NCI-H1417 (cell line): ENCODE measurements around the gene LDOC1.
"Not testable (repeated sequence)": the region's sequence is repeated elsewhere in the genome, so short reads cannot be mapped to it uniquely, and the experiment has no call there.

Experiments
- DNase-seq, 3 experiments: peaks; one replicate each; lab custom pipeline; 2025; lab: John Stamatoyannopoulos, UW

The LDOC1 gene

GRCh38 chrX:141176586-141177451, at the start of gene LDOC1:
Gene LDOC1 (minus strand): TSS chrX:141177129. CDS start chrX:141177021, 108 bp downstream.
- DNase-seq, result peak; percentile 4 to 93 (median 84)

- no peak for DNase-seq
Observed at GRCh38 chrX:141221611-141222010, 44.7 kb upstream of the LDOC1 start.

GRCh38 chrX:141220342-141221008, 43.5 kb upstream of the LDOC1 start:
- no peak for DNase-seq

GRCh38 chrX:141214196-141214595, 37.3 kb upstream of the LDOC1 start:
- no peak for DNase-seq

- no peak for DNase-seq
Observed at GRCh38 chrX:141201962-141202361, 25.0 kb upstream of the LDOC1 start.

GRCh38 chrX:141188573-141188972, 11.6 kb upstream of the LDOC1 start:
- DNase-seq, result not testable (repeated sequence)

GRCh38 chrX:141185366-141185765, 8.4 kb upstream of the LDOC1 start:
- DNase-seq, result no peak

- no peak for DNase-seq
Observed at GRCh38 chrX:141183000-141183399, 6.1 kb upstream of the LDOC1 start.

GRCh38 chrX:141180851-141181250, 3.9 kb upstream of the LDOC1 start:
- no peak for DNase-seq

GRCh38 chrX:141175786-141176185, 1.1 kb downstream of the LDOC1 start:
- peak in 1 of 3 experiments; percentile 57 for DNase-seq

- DNase-seq, result no peak
Observed at GRCh38 chrX:141164406-141164805, 12.5 kb downstream of the LDOC1 start.

- DNase-seq, result no peak
Observed at GRCh38 chrX:141158084-141158483, 18.8 kb downstream of the LDOC1 start.

GRCh38 chrX:141155231-141155630, 21.7 kb downstream of the LDOC1 start:
- not testable (repeated sequence) for DNase-seq

GRCh38 chrX:141142946-141143345, 34.0 kb downstream of the LDOC1 start:
- DNase-seq, result no peak

GRCh38 chrX:141133272-141133671, 43.7 kb downstream of the LDOC1 start:
- DNase-seq, result no peak

- no peak for DNase-seq
Observed at GRCh38 chrX:141127146-141127545, 49.8 kb downstream of the LDOC1 start.
